Fibroblast of lung (primary cell): ENCODE measurements around the gene FRMD4A. TPM values are rescaled to one million over a fixed set of nuclear protein-coding genes. Genes with fewer than 3 reads are reported as not detected.
A peak's percentile ranks its signal among the peaks of the same experiment; 100 is the strongest.

ENCODE experiments used
- DNase-seq, 2 donors: peaks; one replicate each; pipeline versions ENCODE4 v3.0.0 to v3.0.0-alpha.2; 2010; ENCODE audit warnings: low read depth in 2 of 2
- H2AFZ ChIP-seq: 2 replicates; pipeline ENCODE4 v1.5.1; 2012; ENCODE audit warnings: low read length, control low read depth, inconsistent platforms
- H3K27ac ChIP-seq: 2 replicates; pipeline ENCODE4 v1.5.1; 2011; ENCODE audit warnings: low read length, control low read depth; ENCODE audit not compliant: insufficient read depth
- H3K27me3 ChIP-seq: 2 replicates; pipeline ENCODE4 v1.5.1; 2011; ENCODE audit warnings: mild to moderate bottlenecking, low read length; ENCODE audit not compliant: control insufficient read depth, insufficient read depth
- H3K36me3 ChIP-seq: 2 replicates; pipeline ENCODE4 v1.5.1; 2011; ENCODE audit warnings: low read length; ENCODE audit not compliant: control insufficient read depth, insufficient read depth
- H3K4me1 ChIP-seq: 2 replicates; pipeline ENCODE4 v1.5.1; 2011; ENCODE audit warnings: low read length; ENCODE audit not compliant: control insufficient read depth, insufficient read depth; ENCODE audit errors: extremely low read depth
- H3K4me2 ChIP-seq: 2 replicates; pipeline ENCODE4 v1.5.1; 2011; ENCODE audit warnings: low read length, control low read depth; ENCODE audit not compliant: insufficient read depth; ENCODE audit errors: extremely low read depth
- H3K4me3 ChIP-seq, 4 experiments: fragments of 200-600 bp in 1 of 4; sonication (generic) in 1 of 4; replicated peaks in 1 of 4; 2 replicates each; pipeline ENCODE4 v1.5.1; 2011 to 2016; ENCODE audit warnings: low read length in 4 of 4, low read depth in 3 of 4, mild to moderate bottlenecking in 3 of 4, control low read depth in 2 of 4, inconsistent platforms in 1 of 4, mixed read lengths in 1 of 4; ENCODE audit not compliant: insufficient read depth in 1 of 4; ENCODE audit errors: control extremely low read depth in 1 of 4
- H3K79me2 ChIP-seq: 2 replicates; pipeline ENCODE4 v1.5.1; 2012; ENCODE audit warnings: mild to moderate bottlenecking, low read length, inconsistent platforms; ENCODE audit not compliant: control insufficient read depth, insufficient read depth
- H3K9ac ChIP-seq: 2 replicates; pipeline ENCODE4 v1.5.1; 2011; ENCODE audit warnings: mild to moderate bottlenecking, low read length, control low read depth; ENCODE audit not compliant: insufficient read depth
- H3K9me3 ChIP-seq: 2 replicates; pipeline ENCODE4 v1.5.1; 2012; ENCODE audit warnings: low read depth, low read length; ENCODE audit not compliant: control insufficient read depth, insufficient read depth
- H4K20me1 ChIP-seq: 2 replicates; pipeline ENCODE4 v1.5.1; 2011; ENCODE audit warnings: low read length; ENCODE audit not compliant: control insufficient read depth, insufficient read depth; ENCODE audit errors: extremely low read depth
- CTCF ChIP-seq, 2 donors: IDR thresholded peaks in 1 of 2; conservative IDR thresholded peaks in 1 of 2; 1 replicate in 1 of 2; 2 replicates in 1 of 2; pipeline ENCODE4 v1.5.1; 2011 to 2012; ENCODE audit warnings: low read length in 2 of 2, control low read depth in 1 of 2, inconsistent platforms in 1 of 2, low read depth in 1 of 2, mild to moderate bottlenecking in 1 of 2
- EZH2 ChIP-seq: IDR thresholded peaks from 2 replicates; pipeline ENCODE4 v1.5.1; 2012; ENCODE audit warnings: low read length, control low read depth, mild to moderate bottlenecking; ENCODE audit errors: missing control alignments
- polyA plus RNA-seq, 2 donors: library from polyadenylated mRNA; depleted of rRNA in 1 of 2; stranded (reverse) in 1 of 2; unstranded in 1 of 2; fragments of >200 nt; gene quantifications; 2 replicates each; pipeline ENCODE4 v1.2.1, GENCODE V29; 2011 to 2012; ENCODE audit warnings: missing spikeins in 1 of 2
- total RNA-seq: library from RNA; depleted of rRNA; stranded (reverse); fragments of >200 nt; gene quantifications from 2 replicates; pipeline ENCODE4 v1.2.1, GENCODE V29; 2014

Gene FRMD4A
- total and polyA plus RNA-seq, 2 donors (not counting 1 experiment from before 2014, with no cell fraction given): 26.9 to 63.6 TPM

- no peaks in the 10 kb centered on the region for H4K20me1 ChIP-seq
- TF ChIP-seq CTCF (conservative IDR thresholded peaks at IDR 0.05 in 1 of 2, IDR thresholded peaks at IDR 0.05 in 1 of 2; ENCODE audit: low read depth in 1 of 2, low read length in 2 of 2) (no peak), EZH2 (no peak)
- H3K9ac ChIP-seq: peak overlapping the region; percentile 63
- H3K9me3 ChIP-seq: no peaks in the 10 kb centered on the region
- peak; percentile 67 to 80 for DNase-seq
- no peaks in the 10 kb centered on the region for H3K36me3 ChIP-seq
- peak overlapping the region; percentile 98 for H3K4me2 ChIP-seq
- H3K27me3 ChIP-seq: peaks cover 3% of the 10 kb centered on the region
- peaks cover 10% of the 10 kb centered on the region for H3K4me1 ChIP-seq
- peak overlapping the region; percentile 89 for H3K27ac ChIP-seq
- peak overlapping the region; percentile 59 to 62 (median 60) for H3K4me3 ChIP-seq
- H2AFZ ChIP-seq: peak overlapping the region; percentile 62
- no peaks in the 10 kb centered on the region for H3K79me2 ChIP-seq
Observed at GRCh38 chr10:14010101-14010558, 320.6 kb downstream of the FRMD4A start.

DNA sequence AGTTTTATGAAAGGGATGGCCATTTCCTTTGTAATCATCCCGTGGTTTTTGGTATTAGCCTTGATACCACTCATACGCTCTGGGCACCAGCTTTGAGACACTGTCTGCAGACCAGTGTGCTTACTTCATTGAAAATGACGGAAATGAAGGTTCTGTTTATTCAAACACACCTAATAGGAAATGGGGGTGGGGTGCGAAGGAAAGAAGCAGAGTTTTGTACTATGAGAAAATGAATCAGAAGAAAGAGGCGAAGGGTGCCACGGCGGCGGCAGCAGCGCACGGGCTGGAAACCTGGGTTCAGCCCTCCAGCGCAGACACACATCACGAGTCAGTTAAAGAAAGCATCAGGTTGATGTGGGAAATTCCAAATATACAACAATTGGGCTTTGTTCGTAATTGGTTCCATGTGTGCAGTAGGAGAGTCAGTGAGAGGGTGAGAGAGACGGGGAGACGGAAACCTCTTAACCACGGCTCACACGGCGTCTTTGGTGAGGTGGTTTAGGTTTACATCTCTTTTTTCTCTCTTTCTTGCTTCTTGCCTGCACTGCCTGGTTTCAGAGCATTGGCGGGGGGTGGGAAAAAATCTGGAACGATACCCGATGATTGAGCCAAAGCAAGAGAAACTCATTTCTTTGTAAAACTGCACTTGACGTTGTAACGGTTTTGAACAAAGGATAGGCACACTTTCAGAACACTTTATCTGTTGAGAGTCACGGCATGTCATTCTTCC is 321.2 kb downstream of the FRMD4A start:
- TF ChIP-seq EZH2 (no peak), CTCF (conservative IDR thresholded peaks at IDR 0.05 in 1 of 2, IDR thresholded peaks at IDR 0.05 in 1 of 2; ENCODE audit: low read depth in 1 of 2, low read length in 2 of 2) (no peak)
- Histone ChIP-seq H3K36me3 (no peaks in the 10 kb centered on the region), H3K4me3 (peak overlapping the region; percentile 59 to 62 (median 60)), H4K20me1 (no peaks in the 10 kb centered on the region), H3K79me2 (no peaks in the 10 kb centered on the region), H2AFZ (peak overlapping the region; percentile 62), H3K4me1 (peaks cover 10% of the 10 kb centered on the region), H3K4me2 (peak overlapping the region; percentile 98), H3K27ac (peak overlapping the region; percentile 89), H3K9ac (peak overlapping the region; percentile 63), H3K9me3 (no peaks in the 10 kb centered on the region), H3K27me3 (peaks cover 2% of the 10 kb centered on the region)
- peak; percentile 50 to 91 for DNase-seq

DNA sequence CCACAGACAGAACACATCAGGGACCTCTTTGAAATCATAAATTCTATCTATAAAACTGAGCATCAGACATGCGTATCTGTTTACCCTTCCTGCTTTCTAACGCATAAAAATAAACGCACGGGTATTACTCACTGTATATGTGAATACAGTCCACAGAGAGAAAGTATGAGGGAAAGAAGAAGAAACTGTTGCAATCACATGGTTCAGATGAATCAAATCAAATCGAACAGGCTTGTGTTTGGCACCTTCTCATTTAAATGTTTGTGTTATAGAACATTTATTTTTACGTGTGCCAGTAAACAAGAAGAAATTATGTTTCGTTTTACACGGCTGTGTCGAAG is 322.0 kb downstream of the FRMD4A start:
- peak overlapping the region; percentile 54 for H2AFZ ChIP-seq
- peak overlapping the region; percentile 59 to 62 (median 60) for H3K4me3 ChIP-seq
- no peaks in the 10 kb centered on the region for H3K9me3 ChIP-seq
- no peaks in the 10 kb centered on the region for H3K79me2 ChIP-seq
- TF ChIP-seq EZH2: no peak
- TF ChIP-seq CTCF (conservative IDR thresholded peaks at IDR 0.05 in 1 of 2, IDR thresholded peaks at IDR 0.05 in 1 of 2; ENCODE audit: low read depth in 1 of 2, low read length in 2 of 2): no peak
- peaks cover 10% of the 10 kb centered on the region for H3K4me1 ChIP-seq
- no peaks in the 10 kb centered on the region for H4K20me1 ChIP-seq
- no peaks in the 10 kb centered on the region for H3K27me3 ChIP-seq
- peak overlapping the region; percentile 89 for H3K27ac ChIP-seq
- H3K4me2 ChIP-seq: peak overlapping the region; percentile 98
- H3K36me3 ChIP-seq: no peaks in the 10 kb centered on the region
- DNase-seq: peak in 1 of 2 donors; percentile 50
- peak overlapping the region; percentile 48 for H3K9ac ChIP-seq
